Dendritic cell treated with granulocyte-macrophage colony-stimulating factor and Interleukin-4, amounts not matched to agents 40 ng/mL and 50 ng/mL, for 4 days (primary cell): Measurements from ENCODE around the gene SNU13.
A peak's percentile ranks its signal among the peaks of the same experiment; 100 is the strongest.
"Not testable (repeated sequence)": the region's sequence is repeated elsewhere in the genome, so short reads cannot be mapped to it uniquely, and the experiment has no call there.

Experiments
- H3K27ac Mint-ChIP-seq: one replicate; pipeline ENCODE4 v1.8.0; 2022; ENCODE audit warnings: mild to moderate bottlenecking, mixed read lengths
- H3K27me3 Mint-ChIP-seq: one replicate; pipeline ENCODE4 v1.8.0; 2022; ENCODE audit warnings: mild to moderate bottlenecking, mixed read lengths
- H3K36me3 Mint-ChIP-seq: one replicate; pipeline ENCODE4 v1.8.0; 2022; ENCODE audit warnings: low read depth, mixed read lengths
- H3K4me1 Mint-ChIP-seq: one replicate; pipeline ENCODE4 v1.8.0; 2022; ENCODE audit warnings: low read depth, mixed read lengths
- H3K4me3 Mint-ChIP-seq: one replicate; pipeline ENCODE4 v1.8.0; 2022; ENCODE audit warnings: mild to moderate bottlenecking, moderate library complexity, mixed read lengths
- H3K9me3 Mint-ChIP-seq: one replicate; pipeline ENCODE4 v1.8.0; 2022; ENCODE audit warnings: mixed read lengths
- intact Hi-C: fragments of 100-400 bp; cut with micrococcal nuclease; formaldehyde crosslinking; loops from one replicate; pipeline ENCODE4 v1.15.0; 2022

The SNU13 gene

DNA sequence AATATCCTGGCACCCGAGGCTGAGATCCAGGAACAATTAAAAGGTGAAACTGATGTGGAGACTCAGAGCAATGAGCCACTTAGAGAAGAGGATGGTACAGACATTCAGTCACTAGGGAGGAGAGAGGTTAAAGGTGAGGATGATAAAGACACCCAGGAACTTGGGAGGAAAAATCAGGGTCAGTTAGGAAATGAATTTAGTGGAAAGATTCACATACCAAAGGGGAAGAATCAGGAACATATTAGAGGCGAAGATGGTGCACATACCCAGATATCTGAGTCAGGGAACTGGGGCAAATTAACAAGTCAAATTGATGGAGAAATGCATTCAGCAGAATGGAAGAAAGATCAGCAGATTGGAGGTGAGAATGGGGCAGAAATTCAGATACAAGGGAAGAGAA, 6.5 kb upstream of the SNU13 start:
- Mint-ChIP-seq H3K9me3 (no peaks in the 10 kb centered on the region), H3K4me3 (no peak overlapping the region), H3K4me1 (peaks cover 5% of the 10 kb centered on the region), H3K36me3 (no peaks in the 10 kb centered on the region), H3K27me3 (peaks cover 5% of the 10 kb centered on the region), H3K27ac (no peak overlapping the region)
- intact Hi-C loops = loop anchor here (10.0 kb wide), 1 partner anchor 160 kb away; no protein-coding TSS in a partner anchor

- H3K27ac Mint-ChIP-seq = peak overlapping the region; percentile 7
- intact Hi-C loops = loop anchor here (10.0 kb wide), 1 partner anchor 164 kb away; no protein-coding TSS in a partner anchor
- H3K9me3 Mint-ChIP-seq = no peaks in the 10 kb centered on the region
- peaks cover 12% of the 10 kb centered on the region for H3K36me3 Mint-ChIP-seq
- H3K27me3 Mint-ChIP-seq = no peaks in the 10 kb centered on the region
- peaks cover 8% of the 10 kb centered on the region for H3K4me1 Mint-ChIP-seq
- no peak overlapping the region for H3K4me3 Mint-ChIP-seq
These were observed 1.8 kb upstream of the SNU13 start for GRCh38 chr22:41690476-41690875.

GRCh38 chr22:41687901-41688364, 734 bp downstream of the SNU13 start:
- H3K27me3 Mint-ChIP-seq = no peaks in the 10 kb centered on the region
- intact Hi-C loops = loop anchor here (2.0 kb wide), 1 partner anchor 21 kb away; no protein-coding TSS in a partner anchor
- peaks cover 19% of the 10 kb centered on the region for H3K36me3 Mint-ChIP-seq
- peaks cover 15% of the 10 kb centered on the region for H3K4me1 Mint-ChIP-seq
- peak overlapping the region; percentile 98 for H3K27ac Mint-ChIP-seq
- no peaks in the 10 kb centered on the region for H3K9me3 Mint-ChIP-seq
- H3K4me3 Mint-ChIP-seq = peak overlapping the region; percentile 91

GRCh38 chr22:41686890-41687289, 1.8 kb downstream of the SNU13 start:
- H3K27me3 Mint-ChIP-seq, H3K27ac Mint-ChIP-seq, intact Hi-C loops, H3K9me3 Mint-ChIP-seq: not testable (repeated sequence)
- peak overlapping the region; percentile 20 for H3K4me3 Mint-ChIP-seq
- H3K4me1 Mint-ChIP-seq = peaks cover 15% of the 10 kb centered on the region
- peaks cover 27% of the 10 kb centered on the region for H3K36me3 Mint-ChIP-seq

GRCh38 chr22:41684194-41684593, 4.5 kb downstream of the SNU13 start:
- Mint-ChIP-seq H3K27me3 (no peaks in the 10 kb centered on the region), H3K36me3 (peaks cover 50% of the 10 kb centered on the region), H3K27ac (no peak overlapping the region), H3K4me3 (no peak overlapping the region), H3K9me3 (no peaks in the 10 kb centered on the region), H3K4me1 (peaks cover 15% of the 10 kb centered on the region)
- intact Hi-C loops = no loop called here

DNA sequence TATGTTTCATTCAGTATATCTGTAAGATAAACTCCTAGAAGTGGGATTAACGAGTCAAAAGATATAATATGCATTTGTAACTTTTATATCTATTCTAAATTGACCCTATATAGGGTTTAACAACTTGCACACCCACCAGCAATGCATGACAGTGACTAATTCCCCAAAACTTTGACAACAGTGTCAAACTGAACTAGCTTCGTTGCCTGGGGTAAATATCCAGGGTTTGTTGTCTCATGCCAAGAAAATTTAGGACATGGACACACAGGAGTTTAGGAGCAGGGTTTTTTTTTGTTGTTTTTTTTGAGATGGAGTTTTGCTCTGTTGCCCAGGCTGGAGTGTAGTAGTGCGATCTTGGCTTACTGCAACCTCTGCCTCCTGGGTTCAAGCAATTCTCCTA, 5.1 kb downstream of the SNU13 start:
- H3K4me3 Mint-ChIP-seq = no peak overlapping the region

GRCh38 chr22:41683052-41683451, 5.6 kb downstream of the SNU13 start:
- Mint-ChIP-seq H3K9me3 (no peaks in the 10 kb centered on the region), H3K27me3 (no peaks in the 10 kb centered on the region), H3K36me3 (peaks cover 52% of the 10 kb centered on the region), H3K4me1 (peaks cover 11% of the 10 kb centered on the region), H3K27ac (peak overlapping the region; percentile 84), H3K4me3 (peak overlapping the region; percentile 89)
- intact Hi-C loops = no loop called here

More for the DNA sequence above, 5.1 kb downstream of the SNU13 start:
- Mint-ChIP-seq H3K36me3 (peaks cover 52% of the 10 kb centered on the region), H3K9me3 (no peaks in the 10 kb centered on the region), H3K27ac (no peak overlapping the region), H3K27me3 (no peaks in the 10 kb centered on the region), H3K4me1 (peaks cover 15% of the 10 kb centered on the region)
- intact Hi-C loops = no loop called here

DNA sequence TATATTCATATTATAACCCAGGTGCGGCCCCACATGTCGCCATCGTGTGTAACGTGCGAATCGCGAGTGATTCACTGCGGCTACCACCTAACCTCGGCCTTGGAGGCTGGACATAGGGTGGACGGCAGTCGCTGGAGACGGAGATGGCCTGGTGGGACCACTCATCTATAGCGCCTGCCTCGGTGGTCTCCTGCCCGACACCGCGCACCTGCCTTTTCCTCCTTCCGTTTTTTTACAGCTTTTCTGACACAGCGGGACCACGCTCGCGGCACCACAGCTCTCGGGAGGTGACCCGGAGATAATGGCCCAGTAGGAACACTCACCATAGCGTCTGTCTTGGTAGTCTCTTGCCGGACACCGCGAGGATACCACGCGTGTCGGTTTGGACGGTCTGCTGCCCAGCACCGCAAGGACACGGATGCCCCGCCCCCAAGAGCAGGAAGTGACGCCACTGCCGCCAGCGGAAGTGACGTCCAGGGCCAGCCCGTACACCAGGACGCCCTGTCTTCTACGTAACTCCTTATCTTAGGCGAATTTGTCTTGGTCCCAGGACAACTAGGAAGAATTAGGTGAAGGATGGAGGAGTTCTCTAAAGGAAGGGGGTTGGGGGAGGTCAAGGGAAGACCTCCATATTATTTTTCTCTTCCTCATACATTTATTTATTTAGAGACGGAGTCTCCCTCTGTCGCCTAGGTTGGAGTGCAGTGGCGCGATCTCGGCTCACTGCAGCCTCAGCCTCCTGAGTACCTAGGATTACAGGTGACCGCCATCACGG, 6.4 kb downstream of the SNU13 start:
- peak overlapping the region; percentile 89 for H3K4me3 Mint-ChIP-seq
- H3K36me3 Mint-ChIP-seq = peaks cover 57% of the 10 kb centered on the region
- no peaks in the 10 kb centered on the region for H3K9me3 Mint-ChIP-seq
- intact Hi-C loops = no loop called here
- H3K4me1 Mint-ChIP-seq = peaks cover 7% of the 10 kb centered on the region
- H3K27me3 Mint-ChIP-seq = no peaks in the 10 kb centered on the region
- H3K27ac Mint-ChIP-seq = peak overlapping the region; percentile 84

DNA sequence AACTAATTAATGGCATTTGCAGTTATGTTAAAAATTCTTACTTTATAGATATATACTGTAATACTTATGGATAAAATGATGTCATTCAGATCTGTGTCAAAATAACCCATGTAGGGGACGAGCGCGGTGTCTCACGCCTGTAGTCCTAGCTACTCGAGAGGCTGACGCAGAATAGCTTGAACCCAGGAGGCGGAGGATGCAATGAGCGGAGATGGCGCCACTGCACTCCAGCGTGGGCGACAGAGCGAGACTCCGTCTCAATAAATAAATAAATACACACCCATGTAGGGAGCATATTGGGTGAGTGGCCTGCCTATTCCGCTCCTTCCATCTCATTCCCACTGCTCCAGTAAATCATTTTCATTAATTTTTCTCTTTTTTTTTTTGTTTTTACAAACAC, 7.1 kb downstream of the SNU13 start:
- no peaks in the 10 kb centered on the region for H3K27me3 Mint-ChIP-seq
- no peak overlapping the region for H3K27ac Mint-ChIP-seq
- intact Hi-C loops = no loop called here

DNA sequence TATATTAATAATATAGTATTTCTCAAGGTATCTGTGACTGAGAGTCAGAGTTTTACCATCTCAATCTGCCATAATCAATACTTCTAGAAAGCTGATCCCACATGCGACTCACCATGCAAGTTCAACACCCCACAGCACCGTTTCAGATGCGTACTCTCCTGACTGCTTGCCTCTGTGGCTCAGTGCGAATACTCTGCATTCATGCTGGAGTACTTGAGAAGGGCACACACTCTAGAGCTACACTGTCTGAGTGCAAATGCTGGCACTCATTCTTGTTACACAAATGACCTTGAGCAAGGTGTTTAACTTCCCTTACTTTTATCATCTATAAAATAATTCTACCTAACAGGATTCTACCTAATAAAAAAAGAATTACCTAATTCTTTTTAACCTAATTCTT, 12.5 kb downstream of the SNU13 start:
- intact Hi-C loops = no loop called here
- peaks cover 93% of the 10 kb centered on the region for H3K36me3 Mint-ChIP-seq
- H3K27ac Mint-ChIP-seq = peak overlapping the region; percentile 66
- no peaks in the 10 kb centered on the region for H3K9me3 Mint-ChIP-seq
- H3K4me1 Mint-ChIP-seq = no peaks in the 10 kb centered on the region
- no peaks in the 10 kb centered on the region for H3K27me3 Mint-ChIP-seq
- H3K4me3 Mint-ChIP-seq = no peak overlapping the region

More for the DNA sequence above, 7.1 kb downstream of the SNU13 start:
- H3K4me1 Mint-ChIP-seq = peaks cover 7% of the 10 kb centered on the region
- no peaks in the 10 kb centered on the region for H3K9me3 Mint-ChIP-seq
- peaks cover 62% of the 10 kb centered on the region for H3K36me3 Mint-ChIP-seq
- H3K4me3 Mint-ChIP-seq = peak overlapping the region; percentile 89

DNA sequence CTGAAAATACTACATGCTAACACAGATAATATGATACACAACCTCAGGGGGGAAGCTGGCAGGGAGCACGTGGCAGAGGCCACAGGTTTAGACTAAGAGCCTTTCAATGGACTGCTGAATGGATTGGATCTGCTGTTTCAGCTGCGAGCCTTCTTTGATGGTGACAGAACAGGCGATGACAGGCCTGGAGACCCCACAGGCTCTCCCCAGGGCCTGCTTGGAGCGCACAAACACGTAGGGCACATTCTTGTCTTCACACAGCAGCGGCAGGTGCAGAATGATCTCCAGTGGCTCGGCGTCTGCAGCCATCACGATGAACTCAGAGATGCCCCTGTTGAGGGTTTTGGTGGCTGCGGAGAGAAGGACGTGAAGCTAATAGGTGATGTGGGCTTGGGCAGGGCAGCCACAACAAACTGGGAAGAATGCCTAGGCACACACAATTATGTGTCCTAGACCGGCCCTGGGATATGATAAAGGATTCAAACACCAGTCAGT, 13.8 kb downstream of the SNU13 start:
- Mint-ChIP-seq H3K9me3 (no peaks in the 10 kb centered on the region), H3K4me3 (no peak overlapping the region), H3K27ac (no peak overlapping the region), H3K4me1 (no peaks in the 10 kb centered on the region), H3K36me3 (peaks cover 93% of the 10 kb centered on the region), H3K27me3 (no peaks in the 10 kb centered on the region)
- intact Hi-C loops = no loop called here

- H3K4me3 Mint-ChIP-seq = no peak overlapping the region
- peaks cover 83% of the 10 kb centered on the region for H3K36me3 Mint-ChIP-seq
These were observed 15.7 kb downstream of the SNU13 start for GRCh38 chr22:41672780-41673509.

DNA sequence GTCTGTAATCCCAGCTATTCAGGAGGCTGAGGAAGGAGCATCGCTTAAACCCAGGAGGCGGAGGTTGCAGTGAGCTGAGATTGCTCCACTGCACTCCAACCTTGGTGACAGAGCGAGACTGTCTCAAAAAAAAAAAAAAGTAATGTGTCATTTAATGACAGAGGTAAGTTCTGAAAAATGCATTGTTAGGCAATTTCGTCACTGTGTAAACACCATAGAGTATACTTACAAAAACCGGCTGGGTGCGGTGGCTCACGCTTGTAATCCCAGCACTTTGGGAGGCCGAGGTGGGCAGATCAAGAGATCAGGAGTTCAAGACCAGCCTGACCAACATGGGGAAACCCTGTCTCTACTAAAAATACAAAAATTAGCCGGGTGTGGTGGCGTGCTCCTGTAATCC, 16.6 kb downstream of the SNU13 start:
- H3K36me3 Mint-ChIP-seq = peaks cover 77% of the 10 kb centered on the region
- intact Hi-C loops, H3K9me3 Mint-ChIP-seq, H3K4me1 Mint-ChIP-seq, H3K4me3 Mint-ChIP-seq, H3K27ac Mint-ChIP-seq, H3K27me3 Mint-ChIP-seq: not testable (repeated sequence)

More at GRCh38 chr22:41672780-41673509, 15.7 kb downstream of the SNU13 start:
- no peaks in the 10 kb centered on the region for H3K4me1 Mint-ChIP-seq
- intact Hi-C loops = no loop called here
- no peaks in the 10 kb centered on the region for H3K27me3 Mint-ChIP-seq
- no peak overlapping the region for H3K27ac Mint-ChIP-seq
- no peaks in the 10 kb centered on the region for H3K9me3 Mint-ChIP-seq
